Breast epithelium (tissue), 4 donors: ENCODE results near the gene C19orf53. TPM values are rescaled to one million over a fixed set of nuclear protein-coding genes. Genes with fewer than 3 reads are reported as not detected.

Experiments
- DNase-seq, 2 donors: peaks; one replicate each; pipeline ENCODE4 v3.0.0-alpha.2; 2019; ENCODE audit warnings: low spot score in 2 of 2
- H3K27ac ChIP-seq, 2 donors: fragments of 200-600 bp; sonication (generic) in 1 of 2; one replicate each; pipeline ENCODE4 v1.5.1; 2016 to 2019; ENCODE audit warnings: mild to moderate bottlenecking in 1 of 2
- H3K27me3 ChIP-seq, 2 donors: fragments of 200-600 bp; sonication (generic) in 1 of 2; one replicate each; pipeline versions ENCODE4 v1.5.1 to v1.6.0; 2017 to 2019; ENCODE audit warnings: control low read depth in 1 of 2, mild to moderate bottlenecking in 1 of 2
- H3K36me3 ChIP-seq: fragments of 200-600 bp; one replicate; pipeline ENCODE4 v1.5.1; 2019
- H3K4me1 ChIP-seq, 2 donors: fragments of 200-600 bp; sonication (generic); one replicate each; pipeline ENCODE4 v1.5.1; 2016 to 2019; ENCODE audit warnings: control low read depth in 1 of 2
- H3K4me3 ChIP-seq, 3 donors: fragments of 200-600 bp; sonication (generic); 1 replicate in 2 of 3; 2 replicates in 1 of 3; pipeline ENCODE4 v1.5.1; 2016 to 2019; ENCODE audit warnings: mild to moderate bottlenecking in 3 of 3, moderate library complexity in 2 of 3
- H3K9me3 ChIP-seq, 2 donors: fragments of 200-600 bp; sonication (generic) in 1 of 2; one replicate each; pipeline ENCODE4 v1.5.1; 2016 to 2019; ENCODE audit warnings: control low read depth in 1 of 2
- POLR2A ChIP-seq: fragments of 450-650 bp; IDR thresholded peaks from one replicate; pipeline ENCODE4 v1.6.1; 2016; ENCODE audit warnings: antibody characterized with exemption, mild to moderate bottlenecking, moderate library complexity
- POLR2AphosphoS5 ChIP-seq, 3 donors: sonication (generic); formaldehyde crosslinking; IDR thresholded peaks; one replicate each; pipeline ENCODE4 v1.6.1; 2017; ENCODE audit warnings: antibody characterized with exemption in 3 of 3
- intact Hi-C: fragments of 100-400 bp; cut with DNase I; formaldehyde crosslinking; loops from one replicate; pipeline ENCODE4 v1.15.1; 2023; ENCODE audit warnings: low total_unique reads
- total RNA-seq, 3 donors: library from RNA; depleted of rRNA; stranded (reverse); fragments of >200 nt; gene quantifications; one replicate each; pipeline ENCODE4 v1.1.0, GENCODE V29; 2016
- TF ChIP-seq, protein P1 (sequence below), 3 donors: fragments of 450-650 bp; IDR thresholded peaks; one replicate each; pipeline ENCODE4 v1.5.1; 2016 to 2017; ENCODE audit warnings: antibody characterized with exemption in 3 of 3, mild to moderate bottlenecking in 3 of 3, moderate library complexity in 3 of 3

C19orf53 gene
- total RNA-seq, 3 donors from 2014 or later, result 134 to 175 (median 137) TPM

DNA sequence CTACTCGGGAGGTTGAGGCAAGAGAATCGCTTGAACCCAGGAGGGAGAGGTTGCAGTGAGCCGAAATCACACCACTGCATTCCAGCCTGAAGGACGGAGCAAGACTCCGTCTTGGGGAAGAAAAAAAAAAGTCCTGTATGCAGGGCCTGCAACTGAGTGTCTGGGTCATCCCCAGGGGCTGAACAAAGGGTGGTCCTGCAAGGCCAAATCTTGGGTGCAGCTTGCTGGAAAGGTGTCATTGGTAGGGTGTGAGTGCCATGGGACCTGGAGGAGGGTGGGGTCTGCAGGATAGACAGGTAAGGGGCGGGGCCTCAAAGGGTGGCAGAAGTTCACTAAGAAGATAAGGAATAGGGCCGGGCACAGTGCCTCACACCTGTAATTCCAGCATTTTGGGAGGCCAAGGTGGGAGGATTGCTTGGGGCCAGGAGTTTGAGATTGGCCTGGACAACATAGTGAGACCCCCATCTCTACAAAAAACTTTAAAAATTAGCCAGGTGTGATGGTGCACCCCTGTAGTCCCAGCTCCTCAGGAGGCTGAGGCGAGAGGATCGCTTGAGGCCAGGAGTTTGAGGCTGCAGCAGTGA lies 52.5 kb downstream of the C19orf53 start:
- no peaks in the 10 kb centered on the region for H3K27me3 ChIP-seq
- no peak overlapping the region for H3K27ac ChIP-seq
- no peaks in the 10 kb centered on the region for H3K36me3 ChIP-seq
- DNase-seq, result no peak
- intact Hi-C loops, result no loop called here
- TF ChIP-seq, protein P1, sequence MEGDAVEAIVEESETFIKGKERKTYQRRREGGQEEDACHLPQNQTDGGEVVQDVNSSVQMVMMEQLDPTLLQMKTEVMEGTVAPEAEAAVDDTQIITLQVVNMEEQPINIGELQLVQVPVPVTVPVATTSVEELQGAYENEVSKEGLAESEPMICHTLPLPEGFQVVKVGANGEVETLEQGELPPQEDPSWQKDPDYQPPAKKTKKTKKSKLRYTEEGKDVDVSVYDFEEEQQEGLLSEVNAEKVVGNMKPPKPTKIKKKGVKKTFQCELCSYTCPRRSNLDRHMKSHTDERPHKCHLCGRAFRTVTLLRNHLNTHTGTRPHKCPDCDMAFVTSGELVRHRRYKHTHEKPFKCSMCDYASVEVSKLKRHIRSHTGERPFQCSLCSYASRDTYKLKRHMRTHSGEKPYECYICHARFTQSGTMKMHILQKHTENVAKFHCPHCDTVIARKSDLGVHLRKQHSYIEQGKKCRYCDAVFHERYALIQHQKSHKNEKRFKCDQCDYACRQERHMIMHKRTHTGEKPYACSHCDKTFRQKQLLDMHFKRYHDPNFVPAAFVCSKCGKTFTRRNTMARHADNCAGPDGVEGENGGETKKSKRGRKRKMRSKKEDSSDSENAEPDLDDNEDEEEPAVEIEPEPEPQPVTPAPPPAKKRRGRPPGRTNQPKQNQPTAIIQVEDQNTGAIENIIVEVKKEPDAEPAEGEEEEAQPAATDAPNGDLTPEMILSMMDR (IDR thresholded peaks at IDR 0.05), result no peak
- no peak for TF ChIP-seq POLR2A
- no peak for TF ChIP-seq POLR2AphosphoS5 (IDR thresholded peaks at IDR 0.05)
- no peaks in the 10 kb centered on the region for H3K4me1 ChIP-seq
- H3K9me3 ChIP-seq, result no peaks in the 10 kb centered on the region
- no peak overlapping the region for H3K4me3 ChIP-seq

DNA sequence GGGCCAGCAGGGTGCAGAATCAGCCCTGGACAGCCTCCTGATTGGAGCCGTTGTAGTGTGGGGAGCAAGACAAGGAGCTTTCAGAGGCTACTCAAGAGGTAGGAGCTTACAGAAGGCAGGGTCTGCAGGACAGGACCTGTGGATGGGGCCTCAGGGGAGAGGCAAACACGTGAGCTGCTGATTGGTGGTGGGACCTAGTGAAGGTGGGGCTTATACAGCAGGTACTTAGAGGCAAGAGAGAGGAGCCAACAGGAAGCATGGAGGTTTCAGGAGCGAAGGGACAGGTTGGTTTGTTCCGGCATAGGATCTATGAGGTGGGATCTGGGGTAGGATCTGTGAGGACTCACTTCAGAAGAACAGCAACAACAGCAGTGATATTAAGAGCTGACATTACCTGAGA lies 53.4 kb downstream of the C19orf53 start:
- no peaks in the 10 kb centered on the region for H3K9me3 ChIP-seq
- H3K4me3 ChIP-seq, result no peak overlapping the region
- H3K36me3 ChIP-seq, result no peaks in the 10 kb centered on the region
- no peak overlapping the region for H3K27ac ChIP-seq
- H3K27me3 ChIP-seq, result no peaks in the 10 kb centered on the region
- H3K4me1 ChIP-seq, result no peaks in the 10 kb centered on the region
- no peak for DNase-seq
- intact Hi-C loops, result no loop called here
- no peak for TF ChIP-seq POLR2A
- no peak for TF ChIP-seq POLR2AphosphoS5 (IDR thresholded peaks at IDR 0.05)
- TF ChIP-seq, protein P1 (IDR thresholded peaks at IDR 0.05), result no peak

Other genes with a start within 250 kb of the C19orf53 start
- 10 to 100 TPM; 45.9 to 72.4 (median 71.4) TPM for gene MRI1, start 9.9 kb upstream of the C19orf53 start, total RNA-seq
- 1 to 10 TPM; 1.1 to 8.5 (median 6.9) TPM for gene ZSWIM4, start 21.0 kb downstream of the C19orf53 start, total RNA-seq
- not detected for gene NANOS3, start 102.7 kb downstream of the C19orf53 start, total RNA-seq
- 1 to 10 TPM; 1.3 to 6.3 (median 1.6) TPM for gene BRME1, start 131.7 kb downstream of the C19orf53 start, total RNA-seq
- gene CC2D1A, start 131.7 kb downstream of the C19orf53 start, total RNA-seq, result 10 to 100 TPM; 16.6 to 50.1 (median 43.6) TPM
- 1 to 10 TPM in 2 of 3 donors, under 1 TPM in 1; 0.80 to 8.8 (median 2.3) TPM for gene PODNL1, start 164.0 kb downstream of the C19orf53 start, total RNA-seq
- gene DCAF15, start 178.1 kb downstream of the C19orf53 start, total RNA-seq, result 10 to 100 TPM; 13.4 to 22.7 (median 19.0) TPM
- gene RFX1, start 231.9 kb downstream of the C19orf53 start, total RNA-seq, result 1 to 10 TPM; 2.6 to 3.7 (median 3.6) TPM